HepG2 (cell line): Measurements from ENCODE around the gene BDH2. TPM values are rescaled to one million over a fixed set of nuclear protein-coding genes. Genes with fewer than 3 reads are reported as not detected.

ENCODE experiments used
- ARID2 ChIP-seq: sonication (generic); formaldehyde crosslinking; IDR thresholded peaks from 2 replicates; pipeline ENCODE4 v1.8.1; 2022; ENCODE audit warnings: mild to moderate bottlenecking, missing genetic modification reagents, borderline replicate concordance
- CREB1 ChIP-seq, 2 experiments: fragments of 450-650 bp in 1 of 2; IDR thresholded peaks; 2 replicates each; pipeline ENCODE4 v1.6.1; 2016 to 2017; ENCODE audit warnings: control low read depth in 1 of 2, mild to moderate bottlenecking in 1 of 2, missing compliant biosample characterization in 1 of 2, missing genetic modification characterization in 1 of 2
- DMAP1 ChIP-seq: IDR thresholded peaks from 2 replicates; pipeline ENCODE4 v1.6.1; 2016
- EP300 ChIP-seq, 3 experiments: sonication (generic) in 1 of 3; formaldehyde crosslinking in 1 of 3; IDR thresholded peaks; 2 replicates each; pipeline versions ENCODE4 v1.5.1 to v1.6.1; 2011 to 2020; ENCODE audit warnings: low read depth in 2 of 3, low read length in 2 of 3, borderline replicate concordance in 1 of 3, improper control_type of control experiment in 1 of 3, mild to moderate bottlenecking in 1 of 3, missing genetic modification reagents in 1 of 3, moderate library complexity in 1 of 3
- FOSL2 ChIP-seq: sonication (generic); formaldehyde crosslinking; IDR thresholded peaks from 2 replicates; pipeline ENCODE4 v1.4.0; 2020; ENCODE audit warnings: missing genetic modification reagents
- HDAC1 ChIP-seq: sonication (generic); formaldehyde crosslinking; IDR thresholded peaks from 2 replicates; pipeline ENCODE4 v1.5.1; 2020; ENCODE audit warnings: mild to moderate bottlenecking, missing genetic modification reagents
- MAX ChIP-seq: IDR thresholded peaks from 2 replicates; pipeline ENCODE4 v1.6.1; 2012; ENCODE audit warnings: inconsistent platforms
- MLXIP ChIP-seq: sonication (generic); formaldehyde crosslinking; IDR thresholded peaks from 2 replicates; pipeline ENCODE4 v1.9.0; 2021; ENCODE audit warnings: missing genetic modification reagents, borderline replicate concordance
- NONO ChIP-seq, 2 experiments: fragments of 450-650 bp in 1 of 2; sonication (generic) in 1 of 2; formaldehyde crosslinking in 1 of 2; IDR thresholded peaks in 1 of 2; conservative IDR thresholded peaks in 1 of 2; 2 replicates each; pipeline versions ENCODE4 v1.6.1 to v1.8.0; 2017 to 2022; ENCODE audit warnings: mild to moderate bottlenecking in 1 of 2, missing genetic modification reagents in 1 of 2, moderate library complexity in 1 of 2
- NR2F2 ChIP-seq: IDR thresholded peaks from 2 replicates; pipeline ENCODE4 v1.6.1; 2012; ENCODE audit warnings: low read depth, inconsistent platforms, borderline replicate concordance
- PREB ChIP-seq: sonication (generic); formaldehyde crosslinking; IDR thresholded peaks from 2 replicates; pipeline ENCODE4 v1.4.0; 2020; ENCODE audit warnings: missing genetic modification reagents
- REXO4 ChIP-seq: sonication (generic); formaldehyde crosslinking; IDR thresholded peaks from 2 replicates; pipeline ENCODE4 v1.8.0; 2022; ENCODE audit warnings: missing genetic modification reagents, mild to moderate bottlenecking, borderline replicate concordance
- TFDP1 ChIP-seq: IDR thresholded peaks from 2 replicates; pipeline ENCODE4 v1.6.1; 2016; ENCODE audit warnings: missing compliant biosample characterization, missing genetic modification reagents, borderline replicate concordance
- THYN1 ChIP-seq: sonication (generic); formaldehyde crosslinking; IDR thresholded peaks from 2 replicates; pipeline ENCODE4 v1.8.1; 2023; ENCODE audit warnings: low read depth, mild to moderate bottlenecking, moderate library complexity, missing genetic modification reagents, borderline replicate concordance
- XBP1 ChIP-seq: sonication (generic); formaldehyde crosslinking; IDR thresholded peaks from 2 replicates; pipeline ENCODE4 v1.5.0; 2020; ENCODE audit warnings: missing genetic modification reagents
- ZBTB14 ChIP-seq: sonication (generic); formaldehyde crosslinking; IDR thresholded peaks from 2 replicates; pipeline ENCODE4 v1.4.0; 2020; ENCODE audit warnings: missing genetic modification reagents
- ZFP62 ChIP-seq: sonication (generic); formaldehyde crosslinking; IDR thresholded peaks from 2 replicates; pipeline ENCODE4 v1.4.0; 2020; ENCODE audit warnings: missing genetic modification reagents
- ZNF253 ChIP-seq: sonication (generic); formaldehyde crosslinking; IDR thresholded peaks from 2 replicates; pipeline ENCODE4 v1.8.0; 2022; ENCODE audit warnings: mild to moderate bottlenecking, missing genetic modification reagents, borderline replicate concordance
- ZNF552 ChIP-seq: sonication (generic); formaldehyde crosslinking; IDR thresholded peaks from 2 replicates; pipeline ENCODE4 v1.9.0; 2022; ENCODE audit warnings: missing genetic modification reagents, mild to moderate bottlenecking, borderline replicate concordance
- ZSCAN20 ChIP-seq: sonication (generic); formaldehyde crosslinking; IDR thresholded peaks from 2 replicates; pipeline ENCODE4 v1.4.0; 2020; ENCODE audit warnings: missing genetic modification reagents, mild to moderate bottlenecking, borderline replicate concordance
- polyA plus RNA-seq, 8 experiments: library from polyadenylated mRNA; depleted of rRNA in 3 of 8; stranded (reverse) in 7 of 8; unstranded in 1 of 8; fragments of >200 nt; fragmentation: Illumina TruSeq in 4 of 8; extraction: Trizol in 4 of 8; gene quantifications; 2 replicates each; pipeline versions ENCODE4 v1.2.1 to v1.2.3, GENCODE V29; 2011 to 2016; ENCODE audit warnings: low read depth in 4 of 8, missing spikeins in 1 of 8, mixed read lengths in 1 of 8; ENCODE audit not compliant: insufficient read depth in 1 of 8
- total RNA-seq, 5 experiments: library from RNA; depleted of rRNA; stranded (reverse); fragments of >200 nt; fragmentation: Illumina TruSeq; extraction: Trizol; gene quantifications; 2 replicates each; pipeline ENCODE4 v1.2.3, GENCODE V29; 2016; ENCODE audit warnings: low read depth in 1 of 5

Gene BDH2
- total and polyA plus RNA-seq, 2 of the 13 experiments (the other 11 are each of a cell fraction or from before 2014, with no cell fraction given), result 34.8 to 46.2 TPM

- TF ChIP-seq TFDP1 (CRISPR knock-in tag), result no peak
- peak; percentile 90 for TF ChIP-seq HDAC1 (CRISPR knock-in tag)
- no peak for TF ChIP-seq ZFP62 (CRISPR knock-in tag)
- no peak; the same call in 1 of the 2 replicates for TF ChIP-seq ZNF552 (CRISPR knock-in tag)
- peak; percentile 87 for TF ChIP-seq DMAP1 (CRISPR knock-in tag)
- no peak for TF ChIP-seq NONO (IDR thresholded peaks at IDR 0.05)
- peak; percentile 78 for TF ChIP-seq NONO (CRISPR knock-in tag; conservative IDR thresholded peaks at IDR 0.05)
- TF ChIP-seq MAX, result peak; percentile 80; the same call in 1 of the 2 replicates
- no peak for TF ChIP-seq CREB1 (IDR thresholded peaks at IDR 0.05)
- no peak for TF ChIP-seq CREB1 (CRISPR knock-in tag; IDR thresholded peaks at IDR 0.05)
- TF ChIP-seq PREB (CRISPR knock-in tag), result no peak
- TF ChIP-seq ZBTB14 (CRISPR knock-in tag), result peak; percentile 62
- TF ChIP-seq FOSL2 (CRISPR knock-in tag), result no peak
- TF ChIP-seq XBP1, result no peak
- peak; percentile 96 for TF ChIP-seq ZSCAN20 (CRISPR knock-in tag)
- 0 out of 2 replicates have a peak, but pooled peaks have one; percentile 16 for TF ChIP-seq REXO4
- TF ChIP-seq THYN1 (CRISPR knock-in tag), result no peak
- no peak; the same call in 1 of the 2 replicates for TF ChIP-seq ARID2
- TF ChIP-seq EP300 (IDR thresholded peaks at IDR 0.05; ENCODE audit: low read depth in 2 of 2, low read length in 2 of 2), result no peak
- TF ChIP-seq EP300 (CRISPR knock-in tag; IDR thresholded peaks at IDR 0.05; ENCODE audit: borderline replicate concordance), result peak; percentile 18; the same call in 1 of the 2 replicates
- TF ChIP-seq MLXIP (CRISPR knock-in tag), result peak; percentile 21; the same call in 1 of the 2 replicates
- no peak for TF ChIP-seq NR2F2
- peak; percentile 91; the same call in 1 of the 2 replicates for TF ChIP-seq ZNF253
These were observed 23.5 kb downstream of the BDH2 start (continued) for GRCh38 chr4:103075894-103076746.
